Skin epidermis (tissue), 12 donors: ENCODE results near the gene GALNT9.
"Not testable (repeated sequence)": the region's sequence is repeated elsewhere in the genome, so short reads cannot be mapped to it uniquely, and the experiment has no call there.

Experiments
- H3K27ac ChIP-seq, 21 experiments: fragments of 200-600 bp; sonication (generic) in 11 of 21; one replicate each; pipeline ENCODE4 v1.5.0; 2020; ENCODE audit warnings: mild to moderate bottlenecking in 3 of 21, inconsistent platforms in 2 of 21, moderate library complexity in 2 of 21
- H3K4me3 ChIP-seq, 7 experiments: fragments of 200-600 bp; sonication (generic) in 2 of 7; one replicate each; pipeline ENCODE4 v1.5.0; 2020; ENCODE audit warnings: inconsistent platforms in 2 of 7, mild to moderate bottlenecking in 2 of 7, moderate library complexity in 1 of 7

The GALNT9 gene

GRCh38 chr12:132317233-132317938 is 12.0 kb downstream of the GALNT9 start:
- no peak overlapping the region for H3K4me3 ChIP-seq

GRCh38 chr12:132316497-132317232 is 12.7 kb downstream of the GALNT9 start:
- no peak overlapping the region for H3K27ac ChIP-seq
- no peak overlapping the region for H3K4me3 ChIP-seq

More at GRCh38 chr12:132317233-132317938, 12.0 kb downstream of the GALNT9 start:
- H3K27ac ChIP-seq, result no peak overlapping the region

- Histone ChIP-seq H3K27ac (no peak overlapping the region), H3K4me3 (no peak overlapping the region)
Measured at GRCh38 chr12:132315951-132316350, 13.4 kb downstream of the GALNT9 start.

GRCh38 chr12:132315507-132315906 is 13.9 kb downstream of the GALNT9 start:
- no peak overlapping the region for H3K4me3 ChIP-seq
- no peak overlapping the region for H3K27ac ChIP-seq

GRCh38 chr12:132314516-132315233 is 14.7 kb downstream of the GALNT9 start:
- Histone ChIP-seq H3K27ac (no peak overlapping the region), H3K4me3 (no peak overlapping the region)

- no peak overlapping the region for H3K4me3 ChIP-seq
- no peak overlapping the region for H3K27ac ChIP-seq
Measured at GRCh38 chr12:132314035-132314434, 15.4 kb downstream of the GALNT9 start.

- Histone ChIP-seq H3K27ac (no peak overlapping the region), H3K4me3 (no peak overlapping the region)
Measured at GRCh38 chr12:132313182-132313581, 16.2 kb downstream of the GALNT9 start.

- Histone ChIP-seq H3K27ac (no peak overlapping the region), H3K4me3 (no peak overlapping the region)
Measured at GRCh38 chr12:132312516-132312915, 16.9 kb downstream of the GALNT9 start.

GRCh38 chr12:132311201-132311915 is 18.0 kb downstream of the GALNT9 start:
- H3K27ac ChIP-seq, result no peak overlapping the region
- H3K4me3 ChIP-seq, result no peak overlapping the region

- Histone ChIP-seq H3K4me3 (no peak overlapping the region), H3K27ac (no peak overlapping the region)
Measured at GRCh38 chr12:132310181-132311040, 19.0 kb downstream of the GALNT9 start.

GRCh38 chr12:132309596-132310086 is 19.7 kb downstream of the GALNT9 start:
- H3K4me3 ChIP-seq, result no peak overlapping the region
- no peak overlapping the region for H3K27ac ChIP-seq

- Histone ChIP-seq H3K27ac (no peak overlapping the region), H3K4me3 (no peak overlapping the region)
Measured at GRCh38 chr12:132308853-132309595, 20.4 kb downstream of the GALNT9 start.

- Histone ChIP-seq H3K27ac (no peak overlapping the region), H3K4me3 (no peak overlapping the region)
Measured at GRCh38 chr12:132307976-132308852, 21.2 kb downstream of the GALNT9 start.

- no peak overlapping the region for H3K27ac ChIP-seq
- H3K4me3 ChIP-seq, result no peak overlapping the region
Measured at GRCh38 chr12:132306885-132307191, 22.6 kb downstream of the GALNT9 start.

GRCh38 chr12:132305991-132306884 is 23.2 kb downstream of the GALNT9 start:
- H3K27ac ChIP-seq, result no peak overlapping the region
- H3K4me3 ChIP-seq, result no peak overlapping the region

GRCh38 chr12:132305560-132305966 is 23.8 kb downstream of the GALNT9 start:
- no peak overlapping the region for H3K4me3 ChIP-seq
- no peak overlapping the region for H3K27ac ChIP-seq

- H3K4me3 ChIP-seq, H3K27ac ChIP-seq: not testable (repeated sequence)
Measured at GRCh38 chr12:132304866-132305265, 24.5 kb downstream of the GALNT9 start.
